ENCODE data around the gene TNNC2. TPM values are rescaled to one million over a fixed set of nuclear protein-coding genes. Genes with fewer than 3 reads are reported as not detected.
"Not testable (repeated sequence)": the region's sequence is repeated elsewhere in the genome, so short reads cannot be mapped to it uniquely, and the experiment has no call there.

The TNNC2 gene
- total RNA-seq, 2 donors from 2014 or later, result 3.9 to 5.1 TPM

GRCh38 chr20:45850926-45851325 is 23.8 kb upstream of the TNNC2 start:
- DNase-seq, result no peak
- ATAC-seq, result no peak

DNA sequence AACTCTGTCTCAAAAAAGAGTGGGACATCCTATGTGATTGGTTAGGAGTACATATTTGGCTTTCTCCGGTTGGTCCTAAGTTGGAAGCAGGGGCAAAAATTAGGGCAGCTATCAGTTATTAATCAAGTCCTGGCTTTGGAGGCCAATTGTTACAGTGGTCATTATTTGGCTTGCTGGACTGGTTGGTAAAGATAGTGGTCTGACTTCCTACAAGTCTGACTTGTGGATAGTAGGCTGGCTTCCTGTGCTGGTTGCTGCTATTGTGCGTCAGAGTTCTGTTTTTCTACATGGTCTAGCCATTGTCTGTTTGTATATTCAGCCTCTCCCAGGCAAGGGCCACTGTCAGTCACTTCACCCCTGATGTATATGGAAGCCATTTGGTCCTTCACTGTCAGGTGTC is 23.1 kb upstream of the TNNC2 start:
- DNase-seq (no peak), ATAC-seq (no peak)
- intact Hi-C loops (cut with DNase I, micrococcal nuclease), result no loop called here

More at GRCh38 chr20:45850926-45851325, 23.8 kb upstream of the TNNC2 start:
- intact Hi-C loops (cut with DNase I, micrococcal nuclease), result no loop called here

GRCh38 chr20:45848969-45849582 is 22.0 kb upstream of the TNNC2 start:
- DNase-seq (no peak), ATAC-seq (no peak)
- intact Hi-C loops (cut with DNase I, micrococcal nuclease), result no loop called here

DNA sequence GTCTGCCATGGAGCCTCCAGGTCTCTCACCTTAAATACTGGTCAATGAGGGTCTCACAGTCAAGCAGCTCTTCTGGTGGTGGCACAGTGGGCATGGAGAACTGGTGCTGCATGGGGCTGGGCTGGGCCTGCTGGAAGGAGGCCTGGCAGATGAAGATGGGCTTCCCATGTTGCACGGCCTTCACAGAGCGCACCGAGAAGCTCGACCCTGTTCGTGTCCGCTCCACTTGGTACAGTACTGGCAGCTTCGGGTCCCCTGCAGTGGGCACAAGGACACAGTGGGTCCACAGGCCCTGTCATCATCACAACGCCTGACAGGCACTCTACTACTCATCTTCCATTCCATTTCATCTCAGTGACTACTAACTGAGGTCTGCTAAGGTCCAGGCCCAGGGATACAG is 21.3 kb upstream of the TNNC2 start:
- DNase-seq, result no peak
- ATAC-seq, result no peak
- intact Hi-C loops (cut with DNase I, micrococcal nuclease), result no loop called here

GRCh38 chr20:45845452-45845851 is 18.3 kb upstream of the TNNC2 start:
- intact Hi-C loops (cut with DNase I, micrococcal nuclease), result no loop called here
- DNase-seq, result no peak
- no peak for ATAC-seq

DNA sequence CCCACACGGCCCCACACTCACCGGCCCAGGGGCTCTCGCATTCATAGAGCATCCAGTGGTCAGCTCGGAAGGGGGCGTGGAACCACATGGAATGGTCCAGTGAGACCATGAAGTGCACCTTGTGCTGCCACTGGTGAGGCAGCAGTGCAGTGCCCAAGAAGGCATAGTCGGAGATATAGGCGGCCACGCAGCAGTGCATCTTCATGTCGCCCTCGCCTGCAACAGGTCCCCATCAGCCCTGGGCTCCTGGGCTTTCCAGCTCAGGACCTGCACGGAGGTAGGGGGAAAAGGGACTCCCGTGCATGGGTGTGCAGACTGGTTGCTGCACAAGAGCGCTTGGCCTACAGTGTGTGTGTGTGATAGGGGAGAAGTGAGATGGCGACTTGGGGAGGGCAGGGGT is 16.4 kb upstream of the TNNC2 start:
- intact Hi-C loops (cut with DNase I, micrococcal nuclease), result no loop called here
- DNase-seq, result no peak
- no peak for ATAC-seq

GRCh38 chr20:45842169-45842812 is 15.2 kb upstream of the TNNC2 start:
- no peak for DNase-seq
- intact Hi-C loops (cut with DNase I, micrococcal nuclease), result no loop called here
- ATAC-seq, result peak; percentile 24

GRCh38 chr20:45841407-45842129 is 14.5 kb upstream of the TNNC2 start:
- intact Hi-C loops (cut with DNase I, micrococcal nuclease), result no loop called here
- peak; percentile 16 for ATAC-seq

DNA sequence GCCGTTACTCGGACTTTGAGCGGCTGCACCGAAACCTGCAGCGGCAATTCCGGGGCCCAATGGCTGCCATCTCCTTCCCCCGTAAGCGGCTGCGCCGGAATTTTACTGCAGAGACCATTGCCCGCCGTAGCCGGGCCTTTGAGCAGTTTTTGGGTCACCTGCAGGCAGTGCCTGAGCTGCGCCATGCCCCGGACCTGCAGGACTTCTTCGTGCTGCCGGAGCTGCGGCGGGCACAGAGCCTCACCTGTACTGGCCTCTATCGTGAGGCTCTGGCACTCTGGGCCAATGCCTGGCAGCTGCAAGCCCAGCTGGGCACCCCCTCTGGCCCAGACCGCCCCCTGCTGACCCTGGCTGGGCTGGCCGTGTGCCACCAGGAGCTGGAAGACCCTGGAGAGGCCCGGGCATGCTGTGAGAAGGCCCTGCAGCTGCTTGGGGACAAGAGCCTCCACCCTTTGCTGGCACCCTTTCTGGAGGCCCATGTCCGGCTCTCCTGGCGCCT is 13.6 kb upstream of the TNNC2 start:
- no peak for DNase-seq
- ATAC-seq, result peak; percentile 7
- intact Hi-C loops (cut with DNase I, micrococcal nuclease), result no loop called here

More at GRCh38 chr20:45841407-45842129, 14.5 kb upstream of the TNNC2 start:
- no peak for DNase-seq

DNA sequence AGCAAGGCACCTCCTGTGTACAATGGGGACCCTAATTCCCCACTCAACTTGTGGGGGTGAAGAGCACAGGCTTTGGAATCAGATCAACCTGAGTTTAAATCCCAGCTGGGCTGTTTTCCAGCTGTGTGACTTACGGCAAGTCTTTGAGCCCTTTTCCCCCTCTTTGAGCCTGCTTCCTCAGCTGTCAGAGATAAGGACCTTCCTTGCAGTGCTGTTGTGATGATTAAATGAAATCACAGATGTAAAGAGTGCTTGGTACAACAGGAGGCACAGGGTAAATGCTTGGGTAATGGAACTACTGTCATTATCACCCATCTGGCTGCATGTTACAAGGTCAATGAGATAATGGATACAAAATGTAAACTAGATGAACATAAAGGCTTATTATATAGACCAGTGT is 9.7 kb upstream of the TNNC2 start:
- no peak for DNase-seq
- intact Hi-C loops (cut with DNase I, micrococcal nuclease), result no loop called here
- no peak for ATAC-seq

DNA sequence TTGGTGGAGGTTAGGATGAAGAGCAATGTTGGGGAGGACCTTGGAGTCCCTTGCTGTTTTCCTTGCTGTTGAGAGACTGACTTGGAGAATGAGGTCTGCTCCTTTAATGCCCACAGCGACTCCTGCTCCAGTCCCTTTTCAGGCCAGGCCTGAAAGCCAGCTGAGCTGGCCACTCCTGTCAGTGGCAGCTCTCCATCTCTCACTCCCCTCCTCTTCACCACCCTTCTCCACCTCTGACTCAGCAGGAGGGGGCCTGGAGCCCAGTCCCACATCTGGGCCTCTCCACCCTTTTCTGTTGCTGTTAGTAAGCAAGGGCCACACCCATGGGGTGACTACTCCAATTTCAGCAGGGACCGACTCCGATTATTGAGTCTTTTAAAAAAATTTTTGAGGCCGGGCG is 8.7 kb upstream of the TNNC2 start:
- ATAC-seq (no peak), DNase-seq (no peak)
- intact Hi-C loops (cut with DNase I, micrococcal nuclease), result no loop called here

- intact Hi-C loops (cut with DNase I, micrococcal nuclease), result no loop called here
- ATAC-seq (no peak), DNase-seq (no peak)
These were observed 8.2 kb upstream of the TNNC2 start for GRCh38 chr20:45835329-45835765.

DNA sequence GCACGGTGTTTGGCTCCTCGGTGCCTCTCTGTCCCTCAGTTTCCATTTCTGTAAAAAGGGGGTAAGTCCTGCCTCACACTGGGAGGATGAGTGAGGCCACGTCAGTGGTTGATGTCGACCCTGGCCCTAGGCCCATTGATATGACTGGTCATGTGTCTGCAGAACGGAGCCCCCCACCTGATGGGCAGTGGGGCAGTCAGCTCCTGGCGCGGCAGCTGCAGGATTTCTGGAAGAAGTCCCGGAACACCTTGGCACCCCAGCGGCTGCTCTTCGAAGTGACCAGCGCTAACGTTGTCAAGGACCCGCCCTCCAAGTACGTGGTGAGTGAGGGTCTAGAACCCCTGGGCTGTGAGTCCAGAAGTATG is 7.7 kb upstream of the TNNC2 start:
- ATAC-seq, result no peak
- intact Hi-C loops (cut with DNase I, micrococcal nuclease), result no loop called here
- DNase-seq, result no peak

- DNase-seq (peak; percentile 63 to 73), ATAC-seq (peak; percentile 80)
- intact Hi-C loops (cut with DNase I, micrococcal nuclease), result no loop called here
These were observed 7.0 kb upstream of the TNNC2 start for GRCh38 chr20:45833883-45834796.

DNA sequence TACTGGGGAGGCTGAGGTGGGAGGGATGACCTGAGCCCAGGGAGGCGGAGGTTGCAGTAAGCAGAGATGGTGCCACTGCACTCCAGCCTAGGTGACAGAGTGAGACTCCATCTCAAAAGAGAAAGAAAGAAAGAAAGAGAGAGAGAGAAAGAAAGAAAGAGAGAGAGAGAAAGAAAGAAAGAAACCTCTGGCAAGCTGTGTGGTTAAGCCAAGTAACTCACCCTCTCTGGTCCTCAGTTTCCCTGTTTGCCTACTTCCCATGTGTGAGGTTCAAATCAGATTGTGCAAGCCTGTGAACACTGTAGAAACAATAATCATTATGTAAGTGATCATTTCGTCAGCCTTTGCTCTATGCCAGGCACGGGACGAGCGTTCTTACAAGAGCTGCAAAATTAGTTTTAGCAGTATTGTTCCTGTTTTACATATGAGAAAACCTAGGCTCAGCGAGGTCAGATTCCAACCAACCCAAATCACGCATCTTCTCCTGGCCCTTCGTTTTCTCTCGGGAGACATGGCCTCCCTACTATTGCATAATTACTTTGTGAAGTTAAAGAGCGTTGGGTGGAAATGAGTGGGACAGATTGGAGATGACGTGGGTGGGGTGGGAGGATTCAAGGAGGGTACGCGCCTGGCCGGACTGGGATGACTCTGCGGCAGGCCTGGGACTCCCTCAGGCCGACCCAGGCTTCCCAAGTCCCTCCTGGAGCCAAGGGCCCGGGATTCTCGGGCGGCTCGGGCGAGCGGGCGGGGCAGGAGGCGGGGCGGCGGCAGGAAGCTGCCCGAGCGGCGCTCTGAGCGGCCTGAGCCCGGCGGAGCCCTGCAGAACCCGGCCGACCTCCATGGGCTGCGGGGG is 6.1 kb upstream of the TNNC2 start, which contains the start of gene SNX21:
Gene SNX21, plus strand, starts transcription at position 770 of the 853 bp plus-strand sequence. CDS start 121 bp downstream, outside the sequence.
- intact Hi-C loops (cut with DNase I, micrococcal nuclease), result no loop called here
- ATAC-seq (peak; percentile 90), DNase-seq (peak; percentile 82 to 83)

DNA sequence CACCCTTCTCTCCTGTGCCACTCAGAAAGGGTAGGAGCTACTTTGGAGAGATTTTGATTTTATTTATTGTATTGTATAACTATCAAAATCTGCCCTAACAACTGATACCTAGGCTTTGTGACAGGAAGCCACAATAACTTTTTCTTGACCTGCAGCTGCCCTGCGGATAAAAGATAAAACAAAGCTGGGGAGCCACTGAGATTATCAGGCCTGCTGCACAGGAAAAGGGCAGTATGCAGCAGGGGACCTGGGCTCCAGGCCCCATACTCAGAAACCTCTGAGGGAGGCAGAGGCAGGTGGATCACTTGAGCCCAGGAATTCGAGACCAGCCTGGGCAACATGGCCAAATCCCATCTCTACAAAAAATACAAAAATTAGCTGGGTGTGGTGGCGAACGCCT is 5.5 kb upstream of the TNNC2 start:
- intact Hi-C loops (cut with DNase I, micrococcal nuclease), result no loop called here
- no peak for DNase-seq
- ATAC-seq, result no peak

GRCh38 chr20:45829673-45830106 is 2.6 kb upstream of the TNNC2 start:
- ATAC-seq; DNase-seq; intact Hi-C loops (cut with DNase I, micrococcal nuclease): not testable (repeated sequence)

- no peak for ATAC-seq
- DNase-seq, result no peak
- intact Hi-C loops (cut with DNase I, micrococcal nuclease), result no loop called here
These were observed 1.5 kb upstream of the TNNC2 start for GRCh38 chr20:45828589-45828988.
